Smooth muscle cell (in vitro differentiated cells): Measurements from ENCODE around the gene PCDHGA11. TPM values are rescaled to one million over a fixed set of nuclear protein-coding genes. Genes with fewer than 3 reads are reported as not detected.
A peak's percentile ranks its signal among the peaks of the same experiment; 100 is the strongest.
"Not testable (repeated sequence)": the region's sequence is repeated elsewhere in the genome, so short reads cannot be mapped to it uniquely, and the experiment has no call there.

Experiments
- DNase-seq: peaks from one replicate; lab custom pipeline; 2025; ENCODE audit not compliant: unreplicated experiment; lab: John Stamatoyannopoulos, UW
- H2AFZ ChIP-seq: fragments of 200-600 bp; sonication (generic); 2 replicates; pipeline ENCODE4 v1.6.0; 2016; ENCODE audit warnings: antibody characterized with exemption, low read depth, mild to moderate bottlenecking
- H3F3A ChIP-seq: fragments of 200-600 bp; sonication (generic); 2 replicates; pipeline ENCODE4 v1.6.0; 2017; ENCODE audit warnings: antibody characterized with exemption, low read depth
- H3K27ac ChIP-seq: fragments of 200-600 bp; sonication (generic); 2 replicates; pipeline ENCODE4 v1.5.1; 2016; ENCODE audit warnings: low read depth, mild to moderate bottlenecking
- H3K27me3 ChIP-seq: fragments of 200-600 bp; sonication (generic); 2 replicates; pipeline ENCODE4 v1.6.1; 2016; ENCODE audit warnings: low read depth, mild to moderate bottlenecking
- H3K36me3 ChIP-seq: fragments of 200-600 bp; sonication (generic); 2 replicates; pipeline ENCODE4 v1.5.1; 2016; ENCODE audit warnings: low read depth
- H3K4me1 ChIP-seq: fragments of 200-600 bp; sonication (generic); 2 replicates; pipeline ENCODE4 v1.5.1; 2016; ENCODE audit warnings: low read depth
- H3K4me2 ChIP-seq: fragments of 200-600 bp; sonication (generic); 2 replicates; pipeline ENCODE4 v1.6.0; 2016; ENCODE audit warnings: mild to moderate bottlenecking
- H3K4me3 ChIP-seq: fragments of 200-600 bp; sonication (generic); 2 replicates; pipeline ENCODE4 v1.5.1; 2016; ENCODE audit warnings: mild to moderate bottlenecking
- H3K79me2 ChIP-seq: fragments of 200-600 bp; sonication (generic); 2 replicates; pipeline ENCODE4 v1.6.0; 2016; ENCODE audit warnings: low read depth, mild to moderate bottlenecking
- H3K9ac ChIP-seq: fragments of 200-600 bp; sonication (generic); 2 replicates; pipeline ENCODE4 v1.6.0; 2016; ENCODE audit warnings: low read depth
- H3K9me3 ChIP-seq: fragments of 200-600 bp; sonication (generic); replicated peaks from 2 replicates; pipeline ENCODE4 v1.5.1; 2016; ENCODE audit warnings: low read depth
- H4K20me1 ChIP-seq: fragments of 200-600 bp; sonication (generic); 2 replicates; pipeline ENCODE4 v1.6.0; 2016; ENCODE audit warnings: low read depth
- WGBS: methylation state at CpG from one replicate; pipeline ENCODE4 v1.1.7; 2016; ENCODE audit warnings: low lambda C conversion rate; 5-methylcytosine and 5-hydroxymethylcytosine counted together
- polyA plus RNA-seq: library from polyadenylated mRNA; unstranded; fragments of >200 nt; fragmentation: Nextera tagmentation; extraction: Ambion mirVana; gene quantifications from 2 replicates; pipeline ENCODE4 v1.2.1, GENCODE V29; 2016
- total RNA-seq: library from RNA; depleted of rRNA; stranded (reverse); fragments of >200 nt; gene quantifications from 2 replicates; pipeline ENCODE4 v1.2.3, GENCODE V29; 2014
- TF ChIP-seq, protein P1 (sequence below): fragments of 200-600 bp; sonication (generic); IDR thresholded peaks from 2 replicates; pipeline ENCODE4 v1.5.1; 2017; ENCODE audit warnings: borderline replicate concordance, mild to moderate bottlenecking, antibody characterized with exemption; ENCODE audit not compliant: insufficient read depth, poor library complexity, severe bottlenecking

PCDHGA11 gene
- total and polyA plus RNA-seq, 2 experiments from 2014 or later = 8.0 to 8.7 TPM

DNA sequence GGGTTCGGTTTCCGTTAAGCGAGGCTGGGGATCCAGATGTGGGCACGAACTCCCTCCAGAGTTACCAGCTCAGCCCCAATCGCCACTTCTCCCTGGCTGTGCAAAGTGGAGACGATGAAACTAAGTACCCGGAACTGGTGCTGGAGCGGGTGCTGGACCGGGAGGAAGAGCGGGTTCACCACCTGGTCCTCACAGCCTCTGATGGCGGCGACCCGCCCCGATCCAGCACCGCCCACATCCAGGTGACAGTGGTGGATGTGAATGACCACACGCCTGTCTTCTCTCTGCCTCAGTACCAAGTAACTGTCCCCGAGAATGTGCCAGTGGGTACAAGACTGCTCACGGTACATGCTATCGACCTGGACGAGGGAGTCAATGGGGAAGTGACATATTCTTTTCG, 37.5 kb upstream of the PCDHGA11 start:
- DNase-seq = no peak
- Histone ChIP-seq H3F3A (no peaks in the 10 kb centered on the region), H3K9me3 (peaks cover 2% of the 10 kb centered on the region), H4K20me1 (no peaks in the 10 kb centered on the region), H3K36me3 (no peaks in the 10 kb centered on the region), H2AFZ (no peak overlapping the region), H3K27ac (no peak overlapping the region), H3K79me2 (no peaks in the 10 kb centered on the region), H3K4me3 (no peak overlapping the region), H3K4me2 (no peak overlapping the region), H3K4me1 (no peaks in the 10 kb centered on the region), H3K9ac (no peak overlapping the region), H3K27me3 (no peaks in the 10 kb centered on the region)
- TF ChIP-seq, protein P1, sequence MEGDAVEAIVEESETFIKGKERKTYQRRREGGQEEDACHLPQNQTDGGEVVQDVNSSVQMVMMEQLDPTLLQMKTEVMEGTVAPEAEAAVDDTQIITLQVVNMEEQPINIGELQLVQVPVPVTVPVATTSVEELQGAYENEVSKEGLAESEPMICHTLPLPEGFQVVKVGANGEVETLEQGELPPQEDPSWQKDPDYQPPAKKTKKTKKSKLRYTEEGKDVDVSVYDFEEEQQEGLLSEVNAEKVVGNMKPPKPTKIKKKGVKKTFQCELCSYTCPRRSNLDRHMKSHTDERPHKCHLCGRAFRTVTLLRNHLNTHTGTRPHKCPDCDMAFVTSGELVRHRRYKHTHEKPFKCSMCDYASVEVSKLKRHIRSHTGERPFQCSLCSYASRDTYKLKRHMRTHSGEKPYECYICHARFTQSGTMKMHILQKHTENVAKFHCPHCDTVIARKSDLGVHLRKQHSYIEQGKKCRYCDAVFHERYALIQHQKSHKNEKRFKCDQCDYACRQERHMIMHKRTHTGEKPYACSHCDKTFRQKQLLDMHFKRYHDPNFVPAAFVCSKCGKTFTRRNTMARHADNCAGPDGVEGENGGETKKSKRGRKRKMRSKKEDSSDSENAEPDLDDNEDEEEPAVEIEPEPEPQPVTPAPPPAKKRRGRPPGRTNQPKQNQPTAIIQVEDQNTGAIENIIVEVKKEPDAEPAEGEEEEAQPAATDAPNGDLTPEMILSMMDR = no peak
- WGBS = 95% methylated on average over 21 of the region's 21 CpGs

DNA sequence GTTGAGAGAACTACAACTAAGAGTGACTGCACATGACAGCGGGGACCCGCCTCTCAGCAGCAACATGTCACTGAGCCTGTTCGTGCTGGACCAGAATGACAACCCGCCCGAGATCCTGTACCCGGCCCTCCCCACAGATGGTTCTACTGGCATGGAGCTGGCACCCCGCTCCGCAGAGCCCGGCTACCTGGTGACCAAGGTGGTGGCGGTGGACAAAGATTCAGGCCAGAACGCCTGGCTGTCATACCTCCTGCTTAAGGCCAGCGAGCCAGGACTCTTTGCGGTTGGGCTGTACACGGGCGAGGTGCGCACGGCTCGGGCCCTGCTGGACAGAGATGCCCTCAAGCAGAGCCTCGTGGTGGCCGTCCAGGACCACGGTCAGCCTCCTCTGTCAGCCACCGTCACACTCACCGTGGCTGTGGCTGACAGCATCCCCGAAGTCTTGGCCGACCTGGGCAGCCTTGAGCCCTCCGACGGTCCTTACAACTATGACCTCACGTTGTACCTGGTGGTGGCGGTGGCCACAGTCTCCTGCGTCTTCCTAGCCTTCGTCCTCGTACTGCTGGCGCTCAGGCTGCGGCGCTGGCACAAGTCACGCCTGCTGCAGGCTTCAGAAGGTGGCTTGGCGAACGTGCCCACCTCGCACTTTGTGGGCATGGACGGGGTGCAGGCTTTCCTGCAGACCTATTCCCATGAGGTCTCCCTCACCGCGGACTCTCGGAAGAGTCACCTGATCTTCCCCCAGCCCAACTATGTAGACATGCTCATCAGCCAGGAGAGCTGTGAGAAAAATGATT, 36.2 kb upstream of the PCDHGA11 start:
- Histone ChIP-seq H2AFZ (no peak overlapping the region), H3F3A (no peaks in the 10 kb centered on the region), H3K4me3 (no peak overlapping the region), H3K79me2 (no peaks in the 10 kb centered on the region), H3K4me2 (no peak overlapping the region), H3K9ac (no peak overlapping the region), H3K36me3 (no peaks in the 10 kb centered on the region), H3K9me3 (peaks cover 8% of the 10 kb centered on the region), H3K27me3 (no peaks in the 10 kb centered on the region), H3K27ac (no peak overlapping the region), H4K20me1 (no peaks in the 10 kb centered on the region), H3K4me1 (no peaks in the 10 kb centered on the region)
- no peak for DNase-seq
- 95% methylated on average over 43 of the region's 43 CpGs for WGBS
- TF ChIP-seq, protein P1 = no peak

DNA sequence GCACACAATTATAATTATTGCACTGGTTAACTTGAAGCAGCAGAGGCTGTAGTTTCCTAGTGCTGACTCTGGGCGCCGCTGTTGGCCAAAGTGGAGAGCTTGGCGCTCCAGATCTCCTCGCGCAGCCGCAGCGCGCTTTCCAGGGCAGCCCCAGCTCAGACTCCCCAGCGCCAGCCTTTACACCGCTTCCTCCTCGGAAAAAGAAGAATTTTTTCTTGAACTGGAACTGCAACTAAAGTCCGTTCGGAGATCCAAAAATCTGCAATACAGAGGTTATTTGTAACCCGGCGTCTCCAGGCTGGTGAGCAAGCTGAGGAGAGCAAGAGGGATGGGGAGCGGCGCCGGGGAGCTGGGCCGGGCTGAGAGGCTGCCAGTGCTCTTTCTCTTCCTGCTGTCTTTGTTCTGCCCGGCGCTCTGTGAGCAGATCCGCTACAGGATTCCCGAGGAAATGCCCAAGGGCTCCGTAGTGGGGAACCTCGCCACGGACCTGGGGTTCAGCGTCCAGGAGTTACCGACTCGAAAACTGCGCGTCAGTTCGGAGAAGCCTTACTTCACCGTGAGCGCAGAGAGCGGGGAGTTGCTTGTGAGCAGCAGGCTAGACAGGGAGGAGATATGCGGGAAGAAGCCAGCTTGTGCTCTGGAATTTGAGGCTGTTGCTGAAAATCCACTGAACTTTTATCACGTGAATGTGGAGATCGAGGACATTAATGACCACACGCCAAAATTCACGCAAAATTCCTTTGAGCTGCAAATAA, 33.1 kb upstream of the PCDHGA11 start, which contains the start of gene PCDHGB4:
TSS of gene PCDHGB4 (plus strand) at position 142 of the 755 bp plus-strand sequence. CDS start at position 329, 187 bp downstream.
- Histone ChIP-seq H3K9me3 (peaks cover 39% of the 10 kb centered on the region), H2AFZ (peak within 1 kb of the TSS; percentile 87), H3K4me3 (peak within 1 kb of the TSS; percentile 67), H3K79me2 (peaks cover 11% of the 10 kb centered on the region), H3K4me2 (peak within 1 kb of the TSS; percentile 82), H3K36me3 (peaks cover 29% of the 10 kb centered on the region)
- H3K4me1 ChIP-seq, DNase-seq, H3K27me3 ChIP-seq, H3F3A ChIP-seq, H4K20me1 ChIP-seq, H3K9ac ChIP-seq, H3K27ac ChIP-seq: not testable (repeated sequence)
- 22% methylated on average over 22 of the region's 40 CpGs for whole genome bisulfite sequencing
- TF ChIP-seq, protein P1 = peak; percentile 71
